ENCODE measurements around the gene ARFGEF2.
"Not testable (repeated sequence)": the region's sequence is repeated elsewhere in the genome, so short reads cannot be mapped to it uniquely, and the experiment has no call there.

Gene ARFGEF2

DNA sequence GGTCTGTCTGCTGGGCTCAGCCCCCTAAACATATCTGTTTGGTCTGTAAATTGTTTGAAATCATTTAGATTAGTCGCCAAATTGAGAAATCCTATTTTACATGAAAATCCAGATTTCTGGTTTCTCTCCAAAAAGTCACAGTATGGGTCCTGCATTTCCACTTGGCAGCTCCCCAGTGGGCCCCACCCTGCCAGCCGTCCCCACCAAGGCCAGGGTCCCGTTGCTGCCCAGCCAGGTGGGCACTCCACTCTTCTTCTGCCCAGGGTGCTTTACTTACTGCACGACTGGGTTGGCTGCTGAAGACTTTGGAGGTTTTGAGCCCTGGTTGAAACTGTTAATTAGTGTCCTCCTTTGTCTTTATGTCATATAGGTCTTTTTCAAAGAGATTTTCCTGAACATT lies 50.4 kb downstream of the ARFGEF2 start:
- TF ChIP-seq, protein P1, sequence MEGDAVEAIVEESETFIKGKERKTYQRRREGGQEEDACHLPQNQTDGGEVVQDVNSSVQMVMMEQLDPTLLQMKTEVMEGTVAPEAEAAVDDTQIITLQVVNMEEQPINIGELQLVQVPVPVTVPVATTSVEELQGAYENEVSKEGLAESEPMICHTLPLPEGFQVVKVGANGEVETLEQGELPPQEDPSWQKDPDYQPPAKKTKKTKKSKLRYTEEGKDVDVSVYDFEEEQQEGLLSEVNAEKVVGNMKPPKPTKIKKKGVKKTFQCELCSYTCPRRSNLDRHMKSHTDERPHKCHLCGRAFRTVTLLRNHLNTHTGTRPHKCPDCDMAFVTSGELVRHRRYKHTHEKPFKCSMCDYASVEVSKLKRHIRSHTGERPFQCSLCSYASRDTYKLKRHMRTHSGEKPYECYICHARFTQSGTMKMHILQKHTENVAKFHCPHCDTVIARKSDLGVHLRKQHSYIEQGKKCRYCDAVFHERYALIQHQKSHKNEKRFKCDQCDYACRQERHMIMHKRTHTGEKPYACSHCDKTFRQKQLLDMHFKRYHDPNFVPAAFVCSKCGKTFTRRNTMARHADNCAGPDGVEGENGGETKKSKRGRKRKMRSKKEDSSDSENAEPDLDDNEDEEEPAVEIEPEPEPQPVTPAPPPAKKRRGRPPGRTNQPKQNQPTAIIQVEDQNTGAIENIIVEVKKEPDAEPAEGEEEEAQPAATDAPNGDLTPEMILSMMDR (IDR thresholded peaks at IDR 0.05; ENCODE audit: insufficient read depth, low read length, poor library complexity, severe bottlenecking) = no peak
- Histone ChIP-seq H3K36me3 (ENCODE audit: control insufficient read depth, insufficient read depth, low read length) (peaks cover 22% of the 10 kb centered on the region), H3K27me3 (replicated peaks; ENCODE audit: control insufficient read depth, insufficient read depth, low read length) (no peaks in the 10 kb centered on the region), H3K4me3 (replicated peaks; ENCODE audit: low read depth, low read length) (no peak overlapping the region)
- DNase-seq (ENCODE audit: extremely low read depth, insufficient read length) = no peak

DNA sequence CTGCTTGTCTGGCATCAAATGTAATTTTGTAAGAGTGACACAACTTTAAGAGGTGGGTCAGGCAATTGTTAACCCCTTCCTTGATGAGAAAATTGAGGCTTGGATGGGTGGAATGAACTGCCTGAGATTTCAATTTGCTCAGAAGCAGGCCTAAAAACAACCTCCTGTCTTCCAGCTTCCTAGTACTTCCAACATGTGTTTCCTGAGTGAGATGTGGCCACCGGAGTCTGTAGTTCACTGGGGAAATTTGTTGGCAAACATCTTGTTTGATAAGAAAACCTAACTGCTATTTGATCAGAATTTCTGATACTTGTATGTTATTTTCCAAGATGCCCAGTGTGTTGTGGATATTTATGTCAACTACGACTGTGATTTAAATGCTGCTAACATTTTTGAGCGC lies 51.3 kb downstream of the ARFGEF2 start:
- DNase-seq (ENCODE audit: extremely low read depth, insufficient read length) = no peak
- no peaks in the 10 kb centered on the region for H3K27me3 ChIP-seq (replicated peaks; ENCODE audit: control insufficient read depth, insufficient read depth, low read length)
- TF ChIP-seq, protein P1 (IDR thresholded peaks at IDR 0.05; ENCODE audit: insufficient read depth, low read length, poor library complexity, severe bottlenecking) = no peak
- H3K4me3 ChIP-seq (replicated peaks; ENCODE audit: low read depth, low read length) = no peak overlapping the region
- H3K36me3 ChIP-seq (ENCODE audit: control insufficient read depth, insufficient read depth, low read length) = peaks cover 22% of the 10 kb centered on the region

DNA sequence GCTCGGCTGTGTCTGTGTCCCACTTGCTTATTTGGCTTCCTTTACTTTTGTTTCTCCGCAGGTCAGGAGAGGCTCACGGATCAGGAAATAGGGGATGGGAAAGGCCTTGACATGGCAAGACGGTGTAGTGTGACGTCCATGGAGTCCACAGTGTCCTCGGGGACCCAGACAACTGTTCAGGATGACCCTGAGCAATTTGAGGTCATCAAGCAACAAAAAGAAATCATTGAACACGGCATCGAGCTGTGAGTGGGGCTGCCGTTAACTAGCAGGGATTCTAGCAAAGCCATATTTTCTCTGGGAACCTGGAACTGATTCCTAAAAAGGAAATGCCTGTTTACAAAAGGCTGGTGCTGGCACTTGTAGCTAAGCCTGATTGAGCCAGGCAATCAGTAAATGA lies 54.4 kb downstream of the ARFGEF2 start:
- TF ChIP-seq, protein P1 (IDR thresholded peaks at IDR 0.05; ENCODE audit: insufficient read depth, low read length, poor library complexity, severe bottlenecking) = no peak
- Histone ChIP-seq H3K4me3 (replicated peaks; ENCODE audit: low read depth, low read length) (no peak overlapping the region), H3K27me3 (replicated peaks; ENCODE audit: control insufficient read depth, insufficient read depth, low read length) (no peaks in the 10 kb centered on the region), H3K36me3 (ENCODE audit: control insufficient read depth, insufficient read depth, low read length) (peaks cover 14% of the 10 kb centered on the region)
- DNase-seq (ENCODE audit: extremely low read depth, insufficient read length) = no peak

DNA sequence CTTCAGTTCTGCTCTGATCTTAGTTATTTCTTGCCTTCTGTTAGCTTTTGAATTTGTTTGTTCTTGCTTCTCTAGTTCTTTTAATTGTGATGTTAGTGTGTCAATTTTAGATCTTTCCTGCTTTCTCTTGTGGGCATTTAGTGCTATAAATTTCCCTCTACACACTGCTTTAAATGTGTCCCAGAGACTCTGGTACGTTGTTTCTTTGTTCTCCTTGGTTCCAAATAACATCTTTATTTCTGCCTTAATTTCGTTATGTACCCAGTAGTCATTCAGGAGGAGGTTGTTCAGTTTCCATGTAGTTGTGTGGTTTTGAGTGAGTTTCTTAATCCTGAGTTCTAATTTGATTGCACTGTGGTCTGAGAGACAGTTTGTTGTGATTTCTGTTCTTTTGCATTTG lies 58.5 kb downstream of the ARFGEF2 start:
- not testable (repeated sequence) for H3K4me3 ChIP-seq (replicated peaks; ENCODE audit: low read depth, low read length); H3K27me3 ChIP-seq (replicated peaks; ENCODE audit: control insufficient read depth, insufficient read depth, low read length); DNase-seq (ENCODE audit: extremely low read depth, insufficient read length)
- peaks cover 16% of the 10 kb centered on the region for H3K36me3 ChIP-seq (ENCODE audit: control insufficient read depth, insufficient read depth, low read length)

DNA sequence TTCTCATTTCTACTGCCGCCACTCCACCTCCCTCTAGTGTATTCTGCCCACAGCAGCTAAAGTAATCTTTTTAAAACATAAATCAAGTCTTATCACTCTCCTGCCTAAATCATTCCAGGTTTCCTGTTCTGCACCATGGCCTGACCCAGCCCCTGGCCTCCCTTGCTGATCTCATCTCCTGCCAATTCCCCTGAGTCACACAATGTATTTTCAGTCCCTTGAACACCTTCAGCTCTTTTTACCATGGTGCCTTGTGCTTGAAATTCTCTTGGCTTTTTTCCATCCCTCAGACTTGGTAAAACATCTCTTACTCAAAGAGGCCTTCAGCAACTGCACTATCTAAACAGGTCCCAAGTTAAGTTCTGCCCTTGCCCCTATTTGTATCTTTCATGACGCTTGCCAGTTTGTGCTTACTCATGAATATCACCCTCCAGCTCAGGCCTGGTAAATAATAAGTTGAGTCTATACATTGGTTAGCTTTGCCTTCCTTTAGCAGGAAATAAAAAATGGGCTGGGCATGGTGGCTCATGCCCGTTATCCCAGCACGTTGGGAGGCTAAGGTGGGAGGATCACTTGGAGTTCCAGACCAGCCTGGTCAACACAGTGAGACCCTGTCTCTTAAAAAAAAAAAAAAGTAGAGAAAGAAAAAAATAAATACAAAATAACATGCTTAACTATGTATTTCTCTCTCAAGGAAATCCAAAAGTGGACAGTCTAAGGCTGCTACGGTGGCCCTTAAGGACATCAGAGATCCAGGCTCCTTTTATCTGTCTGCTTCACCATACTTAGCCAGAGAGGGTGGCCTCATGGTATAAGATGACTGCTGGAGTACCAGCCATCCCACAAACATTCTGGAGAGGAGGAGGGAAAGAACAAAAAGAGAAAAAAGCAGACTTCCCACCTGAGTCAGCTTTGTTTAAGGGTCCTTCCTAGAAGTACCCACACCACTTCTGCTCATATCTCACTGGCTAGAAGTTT lies 62.2 kb downstream of the ARFGEF2 start:
- Histone ChIP-seq H3K27me3 (replicated peaks; ENCODE audit: control insufficient read depth, insufficient read depth, low read length) (no peaks in the 10 kb centered on the region), H3K4me3 (replicated peaks; ENCODE audit: low read depth, low read length) (no peak overlapping the region), H3K36me3 (ENCODE audit: control insufficient read depth, insufficient read depth, low read length) (peaks cover 17% of the 10 kb centered on the region)
- TF ChIP-seq, protein P1 (IDR thresholded peaks at IDR 0.05; ENCODE audit: insufficient read depth, low read length, poor library complexity, severe bottlenecking) = no peak
- DNase-seq (ENCODE audit: extremely low read depth, insufficient read length) = no peak

DNA sequence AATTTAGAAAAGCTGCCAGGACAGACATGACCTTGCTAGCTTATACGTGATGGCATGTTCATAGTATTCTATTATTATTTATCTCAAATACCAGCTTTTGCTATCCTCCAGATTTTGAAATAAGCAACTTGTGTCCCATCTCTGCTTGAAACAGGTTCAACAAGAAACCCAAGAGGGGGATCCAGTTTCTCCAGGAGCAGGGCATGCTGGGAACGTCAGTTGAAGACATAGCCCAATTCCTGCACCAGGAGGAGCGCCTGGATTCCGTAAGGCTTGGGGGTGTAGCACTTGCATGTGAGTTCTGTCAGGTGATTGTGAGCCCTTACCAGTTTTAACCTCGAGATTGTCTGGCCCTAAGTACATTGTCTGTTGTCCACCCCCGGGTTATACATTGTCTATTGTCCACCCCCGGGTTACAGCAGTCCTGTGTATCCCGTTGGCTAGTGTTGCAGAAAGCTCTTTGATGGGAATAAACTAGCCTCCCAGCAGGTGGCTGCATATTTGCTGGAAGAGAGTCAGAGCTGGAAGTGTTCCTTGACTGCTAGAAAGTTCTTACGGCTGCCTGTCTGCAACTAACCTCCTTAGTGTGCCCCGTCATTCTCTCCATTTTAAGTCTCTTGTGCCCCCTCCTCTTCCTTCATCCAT lies 63.2 kb downstream of the ARFGEF2 start:
- Histone ChIP-seq H3K36me3 (ENCODE audit: control insufficient read depth, insufficient read depth, low read length) (peaks cover 18% of the 10 kb centered on the region), H3K4me3 (replicated peaks; ENCODE audit: low read depth, low read length) (no peak overlapping the region), H3K27me3 (replicated peaks; ENCODE audit: control insufficient read depth, insufficient read depth, low read length) (no peaks in the 10 kb centered on the region)
- TF ChIP-seq, protein P1 (IDR thresholded peaks at IDR 0.05; ENCODE audit: insufficient read depth, low read length, poor library complexity, severe bottlenecking) = no peak
- DNase-seq (ENCODE audit: extremely low read depth, insufficient read length) = no peak
